ENCODE measurements around the gene TBC1D24. TPM values are rescaled to one million over a fixed set of nuclear protein-coding genes. Genes with fewer than 3 reads are reported as not detected.

Gene TBC1D24
- total RNA-seq, 1 donor from 2014 or later: 12.6 TPM

- intact Hi-C loops (cut with micrococcal nuclease): loop anchor here (1.0 kb wide), 1 partner anchor 12 kb away; no protein-coding TSS in a partner anchor
- POLR2A ChIA-PET: interaction anchor here (0.7 to 2.0 kb wide), 16 partner anchors 9 to 1895 kb away, joined by 3 to 76 read pairs (median 4); partner anchors contain the start of genes CEMP1, PDPK1, TBC1D24 and TRAF7
- peaks cover 59% of the 10 kb centered on the region for H3K36me3 Mint-ChIP-seq (ENCODE audit: low read depth)
Measured at GRCh38 chr16:2520097-2520783, 45.3 kb downstream of the TBC1D24 start, which contains the start of gene AMDHD2. AMDHD2 (plus strand) TSS chr16:2520371; CDS start chr16:2520459, 88 bp downstream.

GRCh38 chr16:2520784-2521531, 46.0 kb downstream of the TBC1D24 start:
- peak; percentile 57 for DNase-seq
- H3K4me3 Mint-ChIP-seq: peak overlapping the region; percentile 91
- ChIA-PET POLR2A (interaction anchor here (0.7 to 2.0 kb wide), 13 partner anchors 8 to 1895 kb away, joined by 3 to 76 read pairs (median 5); partner anchors contain the start of genes CEMP1, PDPK1 and TBC1D24), CTCF (interaction anchor here (0.9 to 1.9 kb wide), 3 partner anchors 11 to 14 kb away, joined by 3 to 7 read pairs (median 6); no protein-coding TSS in a partner anchor)
- peak overlapping the region; percentile 94 for H3K27ac Mint-ChIP-seq
- no peaks in the 10 kb centered on the region for H3K27me3 Mint-ChIP-seq
- intact Hi-C loops (cut with micrococcal nuclease): loop anchor here (1.0 kb wide), 1 partner anchor 11 kb away; no protein-coding TSS in a partner anchor
- peaks cover 54% of the 10 kb centered on the region for H3K4me1 Mint-ChIP-seq
- ATAC-seq (ENCODE audit: low read depth): peak; percentile 83
- no peak for TF ChIP-seq CTCF (IDR thresholded peaks at IDR 0.05)
- no peaks in the 10 kb centered on the region for H3K9me3 Mint-ChIP-seq
- H3K36me3 Mint-ChIP-seq (ENCODE audit: low read depth): peaks cover 60% of the 10 kb centered on the region

More at GRCh38 chr16:2520097-2520783, 45.3 kb downstream of the TBC1D24 start, which contains the start of gene AMDHD2:
- CTCF ChIA-PET: interaction anchor here (0.9 to 1.9 kb wide), 3 partner anchors 10 to 13 kb away, joined by 3 to 7 read pairs (median 6); no protein-coding TSS in a partner anchor
- H3K27ac Mint-ChIP-seq: peak within 1 kb of the TSS; percentile 94
- peaks cover 61% of the 10 kb centered on the region for H3K4me1 Mint-ChIP-seq
- no peak for TF ChIP-seq CTCF (IDR thresholded peaks at IDR 0.05)
- DNase-seq (peak; percentile 87), ATAC-seq (ENCODE audit: low read depth) (peak; percentile 62)
- peak within 1 kb of the TSS; percentile 91 for H3K4me3 Mint-ChIP-seq
- no peaks in the 10 kb centered on the region for H3K9me3 Mint-ChIP-seq
- H3K27me3 Mint-ChIP-seq: no peaks in the 10 kb centered on the region

- H3K9me3 Mint-ChIP-seq: no peaks in the 10 kb centered on the region
- intact Hi-C loops (cut with micrococcal nuclease): no loop called here
- no peak overlapping the region for H3K4me3 Mint-ChIP-seq
- TF ChIP-seq CTCF (IDR thresholded peaks at IDR 0.05): no peak
- no peak overlapping the region for H3K27ac Mint-ChIP-seq
- ATAC-seq (ENCODE audit: low read depth): no peak
- no peaks in the 10 kb centered on the region for H3K27me3 Mint-ChIP-seq
- no peak for DNase-seq
- CTCF ChIA-PET: no interaction called here
- H3K36me3 Mint-ChIP-seq (ENCODE audit: low read depth): peaks cover 63% of the 10 kb centered on the region
- POLR2A ChIA-PET: interaction anchor here (1.5 to 1.9 kb wide), 2 partner anchors 8 to 10 kb away, joined by 4 to 5 read pairs; partner anchors contain the start of gene ATP6V0C
- H3K4me1 Mint-ChIP-seq: peaks cover 28% of the 10 kb centered on the region
Measured at GRCh38 chr16:2523801-2524231, 48.9 kb downstream of the TBC1D24 start.

GRCh38 chr16:2524339-2524938, 49.5 kb downstream of the TBC1D24 start:
- no peaks in the 10 kb centered on the region for H3K27me3 Mint-ChIP-seq
- ATAC-seq (ENCODE audit: low read depth) (no peak), DNase-seq (no peak)
- no peak overlapping the region for H3K4me3 Mint-ChIP-seq
- peaks cover 61% of the 10 kb centered on the region for H3K36me3 Mint-ChIP-seq (ENCODE audit: low read depth)
- H3K4me1 Mint-ChIP-seq: peaks cover 23% of the 10 kb centered on the region
- peak overlapping the region; percentile 25 for H3K27ac Mint-ChIP-seq
- POLR2A ChIA-PET: interaction anchor here (1.5 to 1.9 kb wide), 2 partner anchors 8 to 10 kb away, joined by 4 to 5 read pairs; partner anchors contain the start of gene ATP6V0C
- TF ChIP-seq CTCF (IDR thresholded peaks at IDR 0.05): no peak
- CTCF ChIA-PET: no interaction called here
- intact Hi-C loops (cut with micrococcal nuclease): no loop called here
- H3K9me3 Mint-ChIP-seq: no peaks in the 10 kb centered on the region

Data from activated B cell treated with CpG ODN at 0.5 μM for 24 hours (primary cell).